Sigmoid colon (tissue), 7 donors: ENCODE results near the gene ATP10A. TPM values are rescaled to one million over a fixed set of nuclear protein-coding genes. Genes with fewer than 3 reads are reported as not detected.

Source experiments
- DNase-seq: peaks from one replicate; pipeline ENCODE4 v3.0.0-alpha.2; 2019
- H3K27ac ChIP-seq, 4 donors: fragments of 200-600 bp; sonication (generic); one replicate each; pipeline ENCODE4 v1.5.1; 2016 to 2019; ENCODE audit warnings: mild to moderate bottlenecking in 1 of 4
- H3K27me3 ChIP-seq, 3 donors: fragments of 200-600 bp; sonication (generic); one replicate each; pipeline ENCODE4 v1.5.1; 2019; ENCODE audit warnings: mild to moderate bottlenecking in 1 of 3
- H3K36me3 ChIP-seq, 4 donors: fragments of 200-600 bp; sonication (generic); one replicate each; pipeline ENCODE4 v1.5.1; 2016 to 2019
- H3K4me1 ChIP-seq, 4 donors: fragments of 200-600 bp; sonication (generic); one replicate each; pipeline ENCODE4 v1.5.1; 2017 to 2019
- H3K4me3 ChIP-seq, 4 donors: fragments of 200-600 bp; sonication (generic); one replicate each; pipeline ENCODE4 v1.5.1; 2017 to 2019; ENCODE audit warnings: mild to moderate bottlenecking in 2 of 4, moderate library complexity in 1 of 4
- H3K9me3 ChIP-seq, 4 donors: fragments of 200-600 bp in 3 of 4; sonication (generic) in 3 of 4; one replicate each; pipeline versions ENCODE4 v1.5.1 to v1.6.1; 2013 to 2019
- CTCF ChIP-seq, 4 experiments: fragments of 450-650 bp in 3 of 4; fragments of 200-600 bp in 1 of 4; IDR thresholded peaks; one replicate each; pipeline ENCODE4 v1.5.1; 2016 to 2019; ENCODE audit warnings: antibody characterized with exemption in 4 of 4, mild to moderate bottlenecking in 3 of 4, moderate library complexity in 2 of 4
- EP300 ChIP-seq, 4 donors: sonication (generic); formaldehyde crosslinking; IDR thresholded peaks; one replicate each; pipeline ENCODE4 v1.6.1; 2017; ENCODE audit warnings: antibody characterized with exemption in 4 of 4
- POLR2A ChIP-seq, 2 donors: fragments of 450-650 bp; IDR thresholded peaks; one replicate each; pipeline ENCODE4 v1.6.1; 2016; ENCODE audit warnings: antibody characterized with exemption in 2 of 2, mild to moderate bottlenecking in 2 of 2, moderate library complexity in 2 of 2
- POLR2AphosphoS5 ChIP-seq, 4 donors: sonication (generic); formaldehyde crosslinking; IDR thresholded peaks; one replicate each; pipeline ENCODE4 v1.6.1; 2017; ENCODE audit warnings: antibody characterized with exemption in 4 of 4
- WGBS, 2 donors: extraction: QIAGEN DNeasy Blood & Tissue Kit; methylation state at CpG; one replicate each; pipeline ENCODE4 v1.1.7; 2013; 5-methylcytosine and 5-hydroxymethylcytosine counted together
- intact Hi-C: fragments of 100-400 bp; cut with DNase I; formaldehyde crosslinking; loops from one replicate; pipeline ENCODE4 v1.15.1; 2023
- polyA plus RNA-seq, 3 donors: library from polyadenylated mRNA; stranded (reverse); fragments of 200-250 nt; gene quantifications; one replicate each; pipeline ENCODE4 v1.2.3, GENCODE V29; 2013
- total RNA-seq, 4 donors: library from RNA; depleted of rRNA; stranded (reverse); fragments of >200 nt; gene quantifications; one replicate each; pipeline ENCODE4 v1.1.0, GENCODE V29; 2016
- donor health status: healthy with polysubstance abuse.
- donor health status: Bipolar disorder and iron deficiency.
- donor health status: healthy.

ATP10A gene
- total and polyA plus RNA-seq, 7 donors: 0.23 to 7.7 (median 2.9) TPM

GRCh38 chr15:25673351-25673750 is 189.8 kb downstream of the ATP10A start:
- no peak overlapping the region for H3K4me3 ChIP-seq

GRCh38 chr15:25671132-25671531 is 192.0 kb downstream of the ATP10A start:
- Histone ChIP-seq H3K9me3 (no peaks in the 10 kb centered on the region), H3K36me3 (no peaks in the 10 kb centered on the region), H3K4me3 (peak overlapping the region in 1 of 4 donors; percentile 2), H3K4me1 (peaks cover 0 to 49% (median 39%) of the 10 kb centered on the region in 4 donors), H3K27ac (peak overlapping the region; percentile 68 to 92 (median 82)), H3K27me3 (no peaks in the 10 kb centered on the region)
- no peak for TF ChIP-seq POLR2A (IDR thresholded peaks at IDR 0.05)
- TF ChIP-seq POLR2AphosphoS5 (IDR thresholded peaks at IDR 0.05): peak; percentile 40 to 75 (median 62)
- no peak for TF ChIP-seq CTCF (IDR thresholded peaks at IDR 0.05)
- TF ChIP-seq EP300 (IDR thresholded peaks at IDR 0.05): peak in 2 of 4 donors; percentile 9 to 48
- peak; percentile 76 for DNase-seq
- intact Hi-C loops: loop anchor here (5.0 to 10.0 kb wide), 2 partner anchors 194 to 234 kb away; partner anchors contain the start of genes ATP10A and UBE3A
- WGBS, 2 donors: 8 to 35% methylated on average over 6 of the region's 6 CpGs

More at GRCh38 chr15:25673351-25673750, 189.8 kb downstream of the ATP10A start:
- no peak for TF ChIP-seq POLR2A (IDR thresholded peaks at IDR 0.05)
- no peak for TF ChIP-seq EP300 (IDR thresholded peaks at IDR 0.05)
- no peak for TF ChIP-seq POLR2AphosphoS5 (IDR thresholded peaks at IDR 0.05)
- TF ChIP-seq CTCF (IDR thresholded peaks at IDR 0.05): no peak
- H3K27ac ChIP-seq: peak overlapping the region in 2 of 4 donors; percentile 79 to 90
- no peaks in the 10 kb centered on the region for H3K9me3 ChIP-seq
- H3K27me3 ChIP-seq: no peaks in the 10 kb centered on the region
- DNase-seq: no peak
- peaks cover 0 to 49% (median 39%) of the 10 kb centered on the region in 4 donors for H3K4me1 ChIP-seq
- WGBS, 2 donors: 81 to 87% methylated on average over 9 of the region's 9 CpGs
- peaks cover 0 to 5% (median 0%) of the 10 kb centered on the region in 4 donors for H3K36me3 ChIP-seq
- intact Hi-C loops: loop anchor here (5.0 to 10.0 kb wide), 2 partner anchors 191 to 236 kb away; partner anchors contain the start of genes ATP10A and UBE3A

GRCh38 chr15:25670621-25671020 is 192.5 kb downstream of the ATP10A start:
- intact Hi-C loops: loop anchor here (5.0 to 10.0 kb wide), 2 partner anchors 194 to 233 kb away; partner anchors contain the start of genes ATP10A and UBE3A
- DNase-seq: no peak
- TF ChIP-seq POLR2A (IDR thresholded peaks at IDR 0.05): no peak
- peak in 1 of 4 donors; percentile 22 for TF ChIP-seq EP300 (IDR thresholded peaks at IDR 0.05)
- no peaks in the 10 kb centered on the region for H3K36me3 ChIP-seq
- H3K27me3 ChIP-seq: no peaks in the 10 kb centered on the region
- 27% methylated on average over 6 of the region's 6 CpGs for WGBS, 2 donors
- H3K9me3 ChIP-seq: no peaks in the 10 kb centered on the region
- H3K4me1 ChIP-seq: peaks cover 0 to 47% (median 37%) of the 10 kb centered on the region in 4 donors
- peak overlapping the region in 3 of 4 donors; percentile 21 to 34 (median 23) for H3K4me3 ChIP-seq
- H3K27ac ChIP-seq: peak overlapping the region; percentile 68 to 92 (median 82)

- peak; percentile 89 for DNase-seq
- H3K4me3 ChIP-seq: peak overlapping the region in 3 of 4 donors; percentile 21 to 34 (median 23)
- peak in 3 of 4 donors; percentile 21 to 84 (median 53) for TF ChIP-seq POLR2AphosphoS5 (IDR thresholded peaks at IDR 0.05)
- TF ChIP-seq CTCF (IDR thresholded peaks at IDR 0.05): peak in 1 of 4 experiments; percentile 9
- peak in 1 of 4 donors; percentile 84 for TF ChIP-seq EP300 (IDR thresholded peaks at IDR 0.05)
- no peak for TF ChIP-seq POLR2A (IDR thresholded peaks at IDR 0.05)
- H3K27ac ChIP-seq: peak overlapping the region; percentile 68 to 92 (median 82)
- H3K4me1 ChIP-seq: peaks cover 0 to 43% (median 33%) of the 10 kb centered on the region in 4 donors
- intact Hi-C loops: loop anchor here (5.0 to 10.0 kb wide), 2 partner anchors 195 to 233 kb away; partner anchors contain the start of genes ATP10A and UBE3A
- no peaks in the 10 kb centered on the region for H3K9me3 ChIP-seq
- H3K27me3 ChIP-seq: no peaks in the 10 kb centered on the region
- H3K36me3 ChIP-seq: no peaks in the 10 kb centered on the region
- WGBS, 2 donors: 4 to 15% methylated on average over 15 of the region's 15 CpGs
These were observed 193.0 kb downstream of the ATP10A start for GRCh38 chr15:25670025-25670554.

GRCh38 chr15:25668901-25669300 is 194.2 kb downstream of the ATP10A start:
- DNase-seq: no peak
- WGBS, 2 donors: 76 to 80% methylated on average over 4 of the region's 4 CpGs

More at GRCh38 chr15:25668901-25669300, 194.2 kb downstream of the ATP10A start:
- intact Hi-C loops: no loop called here
- Histone ChIP-seq H3K4me1 (peaks cover 0 to 33% (median 29%) of the 10 kb centered on the region in 4 donors), H3K36me3 (no peaks in the 10 kb centered on the region), H3K4me3 (no peak overlapping the region), H3K9me3 (no peaks in the 10 kb centered on the region), H3K27ac (peak overlapping the region in 3 of 4 donors; percentile 74 to 92 (median 90)), H3K27me3 (no peaks in the 10 kb centered on the region)
- TF ChIP-seq POLR2A (IDR thresholded peaks at IDR 0.05) (no peak), CTCF (IDR thresholded peaks at IDR 0.05) (no peak), POLR2AphosphoS5 (IDR thresholded peaks at IDR 0.05) (no peak), EP300 (IDR thresholded peaks at IDR 0.05) (no peak)
